GM12891 (cell line): Measurements from ENCODE around the gene CTSW.

Experiments
- POLR2A ChIP-seq: IDR thresholded peaks from 2 replicates; pipeline ENCODE4 v1.6.1; 2011; ENCODE audit warnings: low read depth, low read length, control low read depth
- POLR2AphosphoS5 ChIP-seq: IDR thresholded peaks from 2 replicates; pipeline ENCODE4 v1.6.1; 2011; ENCODE audit warnings: low read depth, low read length, control low read depth
- POU2F2 ChIP-seq: IDR thresholded peaks from 2 replicates; pipeline ENCODE4 v1.6.1; 2011; ENCODE audit warnings: low read depth, mild to moderate bottlenecking, control low read depth, low read length, moderate library complexity
- SPI1 ChIP-seq: IDR thresholded peaks from 2 replicates; pipeline ENCODE4 v1.6.1; 2011; ENCODE audit warnings: low read depth, low read length, control low read depth
- TAF1 ChIP-seq: IDR thresholded peaks from 2 replicates; pipeline ENCODE4 v1.6.1; 2011; ENCODE audit warnings: low read depth, low read length, control low read depth

DNA sequence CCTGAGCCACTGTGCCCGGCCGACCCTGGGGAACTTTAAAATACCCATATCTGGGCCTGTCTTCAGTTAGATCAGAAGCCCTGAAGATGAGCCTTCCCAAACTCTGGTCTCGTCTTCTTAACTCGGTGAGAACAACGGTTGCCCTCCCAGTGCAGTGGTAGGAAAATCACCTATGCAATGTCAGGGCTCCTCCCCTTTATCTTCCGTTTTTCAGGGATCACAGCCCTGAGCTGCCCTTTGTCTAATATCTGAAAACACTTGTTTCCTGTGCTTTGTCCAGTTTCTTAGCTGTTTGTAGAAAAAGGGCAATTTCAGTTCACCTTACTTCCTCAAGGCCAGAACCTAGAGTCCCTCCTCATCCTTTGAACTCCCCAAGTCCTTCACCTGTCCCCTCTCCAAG lies 49.0 kb downstream of the CTSW start:
- no peak for TF ChIP-seq POU2F2
- no peak for TF ChIP-seq POLR2AphosphoS5
- no peak for TF ChIP-seq SPI1
- TF ChIP-seq TAF1: no peak
- no peak for TF ChIP-seq POLR2A
